Measurements from ENCODE around the gene LAMB3. TPM values are rescaled to one million over a fixed set of nuclear protein-coding genes. Genes with fewer than 3 reads are reported as not detected.

Gene LAMB3
- total RNA-seq, 1 experiment from 2014 or later, result 70.2 TPM

- Histone ChIP-seq H3K4me3 (replicated peaks in 1 of 2; ENCODE audit: low read depth in 1 of 2, low read length in 2 of 2) (peak overlapping the region in 1 of 2 experiments; percentile 21; a peak in 1 of 4 replicates), H3K9ac (ENCODE audit: low read length) (peak overlapping the region; percentile 46), H3K36me3 (ENCODE audit: control insufficient read depth in 1 of 2, insufficient read depth in 2 of 2, low read length in 2 of 2) (no peaks in the 10 kb centered on the region), H4K20me1 (ENCODE audit: insufficient read depth) (no peaks in the 10 kb centered on the region), H3K79me2 (ENCODE audit: insufficient read depth, low read length) (0 out of 2 replicates have a peak, but pooled peaks cover 4% of the 10 kb centered on the region), H3K9me2 (ENCODE audit: insufficient read depth) (no peaks in the 10 kb centered on the region), H3K9me3 (ENCODE audit: control insufficient read depth in 1 of 2, insufficient read depth in 1 of 2, low read depth in 1 of 2, low read length in 2 of 2) (no peaks in the 10 kb centered on the region), H3K27ac (ENCODE audit: low read depth, low read length) (no peak overlapping the region), H3K4me2 (ENCODE audit: low read length) (peak overlapping the region; percentile 88), H3K4me1 (ENCODE audit: control insufficient read depth in 1 of 2, insufficient read depth in 2 of 2, low read length in 2 of 2) (peaks cover 47 to 82% of the 10 kb centered on the region in 2 experiments), H3K27me3 (ENCODE audit: insufficient read depth, low read length) (no peaks in the 10 kb centered on the region), H2AFZ (ENCODE audit: low read depth, low read length, poor library complexity, severe bottlenecking) (no peak overlapping the region)
- DNase-seq (ENCODE audit: low read depth, low spot score), result no peak
- CTCF ChIA-PET, result interaction anchor here (0.7 to 0.8 kb wide), 2 partner anchors 86 to 93 kb away, joined by 3 read pairs; no protein-coding TSS in a partner anchor
- no TSS peak for BruUV-seq (replicated peaks)
- peak; percentile 7; the same call in 1 of the 2 replicates for ATAC-seq
- RAD21 ChIA-PET (ENCODE audit: low non-redundant PET in 1 of 2, low total read pairs in 2 of 2, uncharacterized antibody in 2 of 2, unreplicated experiment in 2 of 2), result interaction anchor here in 1 of 2 experiments (0.6 kb wide), 1 partner anchor 38 kb away, joined by 3 read pairs; no protein-coding TSS in a partner anchor
- POLR2A ChIA-PET, result interaction anchor here (1.0 kb wide), 2 partner anchors 37 to 718 kb away, joined by 3 read pairs; no protein-coding TSS in a partner anchor
- TF ChIP-seq POLR2AphosphoS5 (IDR thresholded peaks at IDR 0.05; ENCODE audit: low read depth, low read length) (peak; percentile 55), SP1 (IDR thresholded peaks at IDR 0.05; ENCODE audit: low read depth) (no peak)
- intact Hi-C loops (cut with micrococcal nuclease), result no loop called here
These were observed 3.4 kb upstream of the LAMB3 start for GRCh38 chr1:209655411-209656231.

DNA sequence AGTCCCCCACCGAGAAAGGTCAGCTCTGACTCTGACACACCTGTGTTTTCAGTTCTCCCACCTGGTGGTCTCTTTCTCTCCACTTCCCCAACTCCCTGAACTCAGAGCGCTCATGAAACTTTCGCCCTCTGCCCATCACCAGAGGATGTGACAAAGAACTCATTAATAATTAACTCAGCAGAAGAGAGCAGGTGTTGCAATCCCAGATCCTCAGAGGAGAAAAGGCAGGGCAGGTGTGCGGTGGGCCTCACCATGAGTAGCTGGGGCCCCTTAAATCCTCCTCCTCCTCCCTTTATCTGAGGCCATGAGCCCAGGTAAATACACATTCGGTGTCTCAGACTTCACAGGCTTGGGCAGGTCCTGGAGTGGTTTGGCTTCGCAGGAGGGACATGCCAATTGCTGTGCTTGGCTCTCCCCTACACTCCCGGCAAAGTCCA, 1.7 kb upstream of the LAMB3 start:
- H3K36me3 ChIP-seq (ENCODE audit: control insufficient read depth in 1 of 2, insufficient read depth in 2 of 2, low read length in 2 of 2), result no peaks in the 10 kb centered on the region
- ChIA-PET POLR2A (interaction anchor here (1.4 kb wide), 1 partner anchor 21 kb away, joined by 3 read pairs; the partner anchor contains the start of gene G0S2), RAD21 (ENCODE audit: low non-redundant PET in 1 of 2, low total read pairs in 2 of 2, uncharacterized antibody in 2 of 2, unreplicated experiment in 2 of 2) (no interaction called here), CTCF (interaction anchor here (0.9 to 2.4 kb wide), 3 partner anchors 39 to 94 kb away, joined by 4 to 7 read pairs (median 4); no protein-coding TSS in a partner anchor)
- BruUV-seq (replicated peaks), result no TSS peak
- TF ChIP-seq REST (IDR thresholded peaks at IDR 0.05; ENCODE audit: low read depth), result no peak
- no peak for TF ChIP-seq SIN3A (IDR thresholded peaks at IDR 0.05; ENCODE audit: low read depth)
- no peak overlapping the region for H2AFZ ChIP-seq (ENCODE audit: low read depth, low read length, poor library complexity, severe bottlenecking)
- no peaks in the 10 kb centered on the region for H4K20me1 ChIP-seq (ENCODE audit: insufficient read depth)
- ATAC-seq, result no peak
- no peak for DNase-seq (ENCODE audit: low read depth, low spot score)
- 0 out of 2 replicates have a peak, but pooled peaks cover 6% of the 10 kb centered on the region for H3K79me2 ChIP-seq (ENCODE audit: insufficient read depth, low read length)
- H3K9me3 ChIP-seq (ENCODE audit: control insufficient read depth in 1 of 2, insufficient read depth in 1 of 2, low read depth in 1 of 2, low read length in 2 of 2), result no peaks in the 10 kb centered on the region
- H3K27me3 ChIP-seq (ENCODE audit: insufficient read depth, low read length), result no peaks in the 10 kb centered on the region
- H3K9me2 ChIP-seq (ENCODE audit: insufficient read depth), result no peaks in the 10 kb centered on the region
- H3K4me1 ChIP-seq (ENCODE audit: control insufficient read depth in 1 of 2, insufficient read depth in 2 of 2, low read length in 2 of 2), result peaks cover 63 to 92% of the 10 kb centered on the region in 2 experiments
- peak overlapping the region; percentile 74; the same call in 1 of the 2 replicates for H3K27ac ChIP-seq (ENCODE audit: low read depth, low read length)
- H3K4me2 ChIP-seq (ENCODE audit: low read length), result peak overlapping the region; percentile 88
- 0 out of 4 replicates have a peak overlapping the region, but pooled peaks of 1 of the 2 experiments have one; percentile 25 for H3K4me3 ChIP-seq (replicated peaks in 1 of 2; ENCODE audit: low read depth in 1 of 2, low read length in 2 of 2)
- H3K9ac ChIP-seq (ENCODE audit: low read length), result peak overlapping the region; percentile 72
- intact Hi-C loops (cut with micrococcal nuclease), result loop anchor here (1.0 to 2.0 kb wide), 2 partner anchors 37 to 93 kb away; no protein-coding TSS in a partner anchor
